GM12891 (cell line): Measurements from ENCODE around the gene LEUTX.
A peak's percentile ranks its signal among the peaks of the same experiment; 100 is the strongest.

Experiments used
- DNase-seq: peaks from one replicate; pipeline ENCODE4 v3.0.0; 2011; ENCODE audit warnings: low spot score; ENCODE audit not compliant: insufficient read length
- FAIRE-seq: peaks from 2 replicates; lab custom pipeline; 2011; peaks lifted over from hg19 to GRCh38; lab: Jason Lieb, UNC
- PAX5 ChIP-seq: IDR thresholded peaks from 2 replicates; pipeline ENCODE4 v1.6.1; 2011; ENCODE audit warnings: low read length, moderate library complexity, mild to moderate bottlenecking; ENCODE audit not compliant: insufficient read depth, severe bottlenecking
- POLR2A ChIP-seq: IDR thresholded peaks from 2 replicates; pipeline ENCODE4 v1.6.1; 2011; ENCODE audit warnings: low read depth, low read length, control low read depth
- POLR2AphosphoS5 ChIP-seq: IDR thresholded peaks from 2 replicates; pipeline ENCODE4 v1.6.1; 2011; ENCODE audit warnings: low read depth, low read length, control low read depth
- POU2F2 ChIP-seq: IDR thresholded peaks from 2 replicates; pipeline ENCODE4 v1.6.1; 2011; ENCODE audit warnings: low read depth, mild to moderate bottlenecking, control low read depth, low read length, moderate library complexity
- SPI1 ChIP-seq: IDR thresholded peaks from 2 replicates; pipeline ENCODE4 v1.6.1; 2011; ENCODE audit warnings: low read depth, low read length, control low read depth
- TAF1 ChIP-seq: IDR thresholded peaks from 2 replicates; pipeline ENCODE4 v1.6.1; 2011; ENCODE audit warnings: low read depth, low read length, control low read depth

The LEUTX gene

DNA sequence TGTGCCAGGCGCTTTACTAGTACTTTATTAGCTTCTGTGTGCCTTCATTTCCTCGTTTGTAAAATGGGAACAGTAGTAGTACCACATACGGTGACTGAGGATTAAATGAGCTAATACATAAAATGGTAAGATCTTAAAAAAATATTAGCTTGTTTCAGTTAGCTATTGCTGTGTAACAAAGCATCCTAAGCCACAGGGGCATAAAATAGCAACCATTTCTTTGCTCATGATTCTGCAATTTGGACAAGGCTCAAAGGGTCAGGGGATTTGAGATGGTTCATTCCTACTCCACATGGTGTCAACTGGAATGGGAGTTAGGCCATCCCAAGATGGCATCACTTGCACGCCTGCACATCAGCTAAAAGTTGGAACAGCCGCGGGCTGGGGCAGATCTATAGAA lies 42.0 kb downstream of the LEUTX start:
- DNase-seq (no peak), FAIRE-seq (no peak)
- no peak for TF ChIP-seq PAX5
- no peak for TF ChIP-seq POU2F2
- TF ChIP-seq POLR2A: no peak
- TF ChIP-seq POLR2AphosphoS5: no peak
- no peak for TF ChIP-seq TAF1
- no peak for TF ChIP-seq SPI1

DNA sequence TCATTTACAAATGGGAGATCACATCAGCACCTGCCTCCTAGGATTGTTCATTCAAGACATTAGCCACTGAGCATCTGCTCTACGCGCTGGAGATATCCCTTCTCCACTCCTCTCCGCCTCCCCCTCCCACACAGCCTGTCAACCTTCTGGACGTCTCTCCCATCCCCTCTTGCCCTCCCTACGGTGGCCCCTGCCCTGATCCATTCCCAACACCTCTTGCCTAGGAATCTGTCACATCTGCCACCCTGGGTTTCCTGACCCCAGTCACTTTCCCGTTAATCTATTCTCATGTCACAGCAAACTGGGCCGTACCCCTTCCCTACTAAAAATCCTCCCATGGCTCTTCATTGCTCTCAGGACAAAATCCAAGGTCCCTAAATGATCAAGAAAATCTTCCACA lies 45.0 kb downstream of the LEUTX start:
- TF ChIP-seq POLR2A (no peak; the same call in 1 of the 2 replicates), SPI1 (no peak), PAX5 (no peak), TAF1 (no peak), POU2F2 (no peak), POLR2AphosphoS5 (no peak)
- peak; percentile 45 for FAIRE-seq
- DNase-seq: no peak

GRCh38 chr19:39824143-39825092 lies 45.8 kb downstream of the LEUTX start:
- 0 out of 2 replicates have a peak, but pooled peaks have one; percentile 48 for TF ChIP-seq POLR2AphosphoS5
- TF ChIP-seq SPI1: no peak
- FAIRE-seq (peak; percentile 93), DNase-seq (peak; percentile 90)

- DNase-seq: no peak
- TF ChIP-seq POLR2AphosphoS5 (no peak), TAF1 (no peak), POU2F2 (no peak), SPI1 (no peak), PAX5 (no peak), POLR2A (no peak)
- FAIRE-seq: no peak
Measured at GRCh38 chr19:39825093-39825463, 46.4 kb downstream of the LEUTX start.

DNA sequence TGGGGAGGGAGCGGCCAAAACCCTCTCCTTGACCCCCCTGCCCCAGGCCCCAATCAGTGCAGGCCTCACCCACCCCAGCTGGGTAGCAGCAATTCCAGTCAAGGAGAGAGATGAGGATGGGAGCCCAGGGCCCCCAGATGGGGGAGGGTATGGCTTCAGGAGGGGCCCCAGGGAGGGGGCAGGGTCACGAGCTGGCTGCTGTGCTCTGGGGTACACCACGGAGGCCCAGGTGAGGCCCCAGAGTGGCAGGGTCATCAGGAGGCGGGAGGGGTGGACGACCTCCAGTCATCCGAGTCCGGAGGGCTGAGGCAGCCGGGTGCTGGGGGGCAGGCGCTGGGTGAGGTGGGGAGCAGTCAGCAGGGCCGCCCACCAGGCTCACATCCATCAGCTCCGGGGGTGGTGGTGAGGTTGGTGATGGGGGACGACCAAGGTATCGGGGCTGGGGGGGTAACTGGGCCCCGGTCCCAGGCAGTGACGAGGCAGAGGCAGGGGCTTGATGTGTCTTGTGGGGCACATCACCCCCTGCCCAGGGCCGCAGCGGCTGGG lies 47.0 kb downstream of the LEUTX start:
- FAIRE-seq: no peak
- no peak for DNase-seq
- TF ChIP-seq POU2F2 (no peak), POLR2AphosphoS5 (no peak), PAX5 (no peak), SPI1 (no peak), POLR2A (no peak), TAF1 (no peak)

DNA sequence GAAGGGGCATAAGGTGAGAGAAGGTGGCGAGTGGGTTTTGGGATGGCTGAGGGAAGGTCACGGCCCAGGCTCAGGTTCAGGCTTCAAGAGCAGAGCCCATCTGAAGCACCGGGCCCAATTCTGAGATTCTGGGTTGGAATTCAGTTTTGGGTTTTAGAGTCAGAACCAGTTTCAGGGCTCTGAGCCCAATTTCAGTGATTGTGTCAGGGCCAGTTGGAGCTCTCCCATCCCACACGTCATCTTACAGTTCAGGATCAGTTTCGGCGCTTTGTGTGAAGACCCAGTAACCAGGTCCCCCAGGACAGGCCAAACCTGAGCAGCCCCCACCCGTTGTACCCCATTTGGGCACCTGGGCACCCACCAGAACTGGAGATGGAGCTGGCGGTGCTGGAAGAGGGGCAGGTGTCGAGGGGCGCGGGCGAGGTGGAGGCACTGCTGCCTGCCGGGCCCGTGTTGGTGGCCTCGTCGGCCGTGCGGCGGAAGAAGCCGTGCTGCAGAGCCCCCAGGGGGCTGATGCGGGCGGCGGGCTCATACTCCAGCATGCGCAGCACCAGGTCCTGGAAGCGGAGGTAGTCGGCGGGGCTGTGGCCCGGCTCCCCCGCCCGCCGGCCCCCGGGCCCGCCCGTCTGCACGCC lies 47.8 kb downstream of the LEUTX start:
- FAIRE-seq (no peak), DNase-seq (no peak)
- TF ChIP-seq TAF1 (no peak), POLR2A (no peak), POLR2AphosphoS5 (no peak), PAX5 (no peak), SPI1 (no peak), POU2F2 (no peak)

- TF ChIP-seq POLR2AphosphoS5 (no peak), POU2F2 (no peak)
- FAIRE-seq: no peak
Measured at GRCh38 chr19:39827216-39827615, 48.6 kb downstream of the LEUTX start.

DNA sequence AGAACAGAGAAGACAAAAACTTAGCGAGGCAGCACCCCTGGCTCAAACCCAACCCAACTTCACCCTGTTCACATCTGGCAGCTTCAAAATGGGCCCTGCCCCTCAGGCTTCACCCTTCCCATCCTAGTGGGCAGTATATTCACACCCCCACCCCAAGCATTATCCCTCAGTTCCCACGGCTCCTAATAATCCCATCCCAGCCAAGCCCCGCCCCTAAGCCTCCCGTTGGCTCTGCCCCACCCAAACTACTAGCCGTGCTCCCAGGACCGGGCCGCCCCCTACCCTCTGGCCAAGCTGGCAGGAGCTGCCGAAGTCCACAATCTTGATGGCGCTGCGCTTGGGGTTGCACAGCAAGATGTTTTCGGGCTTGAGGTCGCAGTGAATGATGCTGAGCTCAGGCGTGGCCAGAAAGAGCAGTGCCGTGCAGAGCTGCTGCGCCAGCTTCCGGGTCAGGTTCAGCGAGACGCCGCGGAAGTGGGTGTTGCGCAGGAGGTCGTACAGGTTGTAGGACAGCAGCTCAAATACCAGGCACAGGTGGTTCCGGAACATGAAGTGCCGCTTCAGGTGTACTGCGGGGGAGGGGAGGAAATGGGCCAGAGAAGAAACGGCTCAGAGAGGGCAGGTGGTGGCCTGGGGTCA lies 49.5 kb downstream of the LEUTX start:
- no peak for TF ChIP-seq POLR2A
- no peak for TF ChIP-seq POU2F2
- no peak for TF ChIP-seq SPI1
- TF ChIP-seq TAF1: no peak
- no peak for TF ChIP-seq POLR2AphosphoS5
- no peak for FAIRE-seq
- no peak for DNase-seq

More at GRCh38 chr19:39827216-39827615, 48.6 kb downstream of the LEUTX start:
- no peak for DNase-seq

DNA sequence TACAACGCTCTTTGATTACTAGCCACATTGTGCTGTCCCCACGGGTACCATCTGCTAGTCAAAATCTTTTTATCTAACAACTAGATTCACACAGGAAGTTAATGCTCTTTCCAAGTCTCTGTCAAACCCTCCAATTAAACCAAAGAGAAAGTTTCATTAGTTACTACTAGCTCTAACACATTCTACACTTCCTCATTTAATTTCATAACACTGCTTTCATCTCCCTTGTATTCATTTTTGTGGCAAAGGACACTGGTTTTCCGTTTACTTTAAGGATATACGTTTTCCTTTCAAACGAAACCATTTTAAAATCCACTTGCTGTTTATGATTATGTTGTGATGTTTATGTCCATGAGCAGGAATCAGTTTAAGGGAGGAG lies 50.0 kb downstream of the LEUTX start:
- peak; percentile 50 for FAIRE-seq
- no peak for DNase-seq
- TF ChIP-seq TAF1: no peak
- peak; percentile 59; the same call in 1 of the 2 replicates for TF ChIP-seq SPI1

DNA sequence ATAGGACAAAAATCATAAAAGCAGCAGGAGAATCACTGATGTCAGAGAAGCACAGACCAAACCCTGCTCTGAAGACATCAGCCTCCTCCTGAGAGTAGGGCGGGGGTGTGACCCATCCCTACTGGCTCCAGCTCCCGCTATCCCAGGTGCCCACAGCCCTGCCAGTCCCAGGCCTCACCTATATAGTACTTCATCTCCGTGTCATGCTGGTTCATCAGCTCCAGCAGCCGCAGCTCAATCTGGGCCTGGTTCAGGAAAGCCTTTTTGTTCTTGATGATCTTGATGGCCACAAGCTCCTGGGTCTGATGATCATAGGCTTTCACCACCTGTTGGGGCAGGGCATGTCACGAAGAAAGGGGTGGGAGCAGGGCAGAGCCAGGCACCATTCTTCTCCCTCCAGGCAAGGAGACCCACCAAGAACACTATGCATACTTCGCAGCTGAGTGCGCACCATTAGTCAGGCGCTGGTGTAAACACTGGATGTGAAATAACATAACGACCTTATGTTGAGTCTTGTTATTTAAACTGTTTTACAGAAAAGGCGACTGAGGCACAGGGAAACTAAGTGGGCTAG lies 51.1 kb downstream of the LEUTX start:
- TF ChIP-seq POU2F2: no peak
- TF ChIP-seq POLR2A: no peak
- no peak for TF ChIP-seq TAF1
- no peak for TF ChIP-seq POLR2AphosphoS5
- no peak for TF ChIP-seq SPI1
- TF ChIP-seq PAX5: no peak
- DNase-seq (no peak), FAIRE-seq (no peak)
